ENCODE results near the gene SLC35F4. TPM values are rescaled to one million over a fixed set of nuclear protein-coding genes. Genes with fewer than 3 reads are reported as not detected.

Gene SLC35F4
- total and polyA plus RNA-seq, 2 donors (not counting 3 experiments of a cell fraction or from before 2014, with no cell fraction given), result not detected

- intact Hi-C loops (cut with micrococcal nuclease) (no loop called here), dilution Hi-C loops (cut with MboI; ENCODE audit: extremely low pct_ligation_motif_present, low sequenced_read_pairs) (no loop called here)
- no peak overlapping the region for H3K27ac ChIP-seq (ENCODE audit: insufficient read depth, low read depth, low read length)
- POLR2A ChIA-PET, result no interaction called here
- FAIRE-seq, result no peak
- H3K4me1 ChIP-seq (ENCODE audit: control insufficient read depth, extremely low read depth, insufficient read depth, low read length), result no peaks in the 10 kb centered on the region
- no TSS peak for BruUV-seq (replicated peaks)
- CTCF ChIA-PET, result interaction anchor here (0.8 kb wide), 1 partner anchor 184 kb away, joined by 3 read pairs; no protein-coding TSS in a partner anchor
- H4K20me1 ChIP-seq (replicated peaks; ENCODE audit: control insufficient read depth, extremely low read depth, insufficient read depth, low read length), result no peaks in the 10 kb centered on the region
- H3K27me3 ChIP-seq (ENCODE audit: control insufficient read depth in 2 of 2, insufficient read depth in 2 of 2, low read length in 2 of 2), result no peaks in the 10 kb centered on the region
- DNase-seq (ENCODE audit: low read depth, low spot score), result no peak
- TF ChIP-seq MYC (IDR thresholded peaks at IDR 0.05; ENCODE audit: low read depth, low read length) (no peak), GATA2 (IDR thresholded peaks at IDR 0.05; ENCODE audit: insufficient read depth, insufficient read length, low read depth, low read length) (no peak), MAX (IDR thresholded peaks at IDR 0.05; ENCODE audit: insufficient read depth, insufficient read length) (no peak), POLR2AphosphoS5 (IDR thresholded peaks at IDR 0.05; ENCODE audit: insufficient read depth, low read depth, low read length) (no peak), JUN (IDR thresholded peaks at IDR 0.05; ENCODE audit: borderline replicate concordance, insufficient read depth, insufficient read length, low read depth) (no peak), FOS (IDR thresholded peaks at IDR 0.05; ENCODE audit: borderline replicate concordance, insufficient read depth, low read length) (no peak), EZH2 (IDR thresholded peaks at IDR 0.05; ENCODE audit: borderline replicate concordance, low read depth, low read length, severe bottlenecking) (no peak), CTCF (IDR thresholded peaks at IDR 0.05; ENCODE audit: extremely low read depth in 1 of 2, insufficient read depth in 1 of 2, low read depth in 1 of 2, low read length in 2 of 2) (no peak)
- no peak overlapping the region for H3K9ac ChIP-seq (replicated peaks; ENCODE audit: extremely low read depth, insufficient read depth, low read length)
- no peak overlapping the region for H3K4me2 ChIP-seq (ENCODE audit: insufficient read depth, low read length)
- no peak overlapping the region for H2AFZ ChIP-seq (ENCODE audit: low read depth, low read length)
- no peaks in the 10 kb centered on the region for H3K79me2 ChIP-seq (ENCODE audit: control insufficient read depth, insufficient read depth, low read length)
- H3K4me3 ChIP-seq (replicated peaks in 1 of 3; ENCODE audit: insufficient read depth in 1 of 3, low read depth in 1 of 3, low read length in 3 of 3), result no peak overlapping the region
- H3K36me3 ChIP-seq (ENCODE audit: control insufficient read depth in 2 of 2, extremely low read depth in 1 of 2, insufficient read depth in 2 of 2, low read length in 2 of 2), result no peaks in the 10 kb centered on the region
- H3K9me3 ChIP-seq (replicated peaks; ENCODE audit: control insufficient read depth, insufficient read depth, low read length), result no peaks in the 10 kb centered on the region
- no peaks in the 10 kb centered on the region for H3K9me1 ChIP-seq (replicated peaks; ENCODE audit: control insufficient read depth, extremely low read depth, insufficient read depth, low read length)
Observed at GRCh38 chr14:57875985-57876384, 10.1 kb upstream of the SLC35F4 start.

Data from endothelial cell of umbilical vein (primary cell).